Retina (tissue), 1 donor: ENCODE data around the gene SLC12A8.

Experiments used
- DNase-seq: peaks from one replicate; pipeline ENCODE4 v3.0.0-alpha.2; 2016

SLC12A8 gene

DNA sequence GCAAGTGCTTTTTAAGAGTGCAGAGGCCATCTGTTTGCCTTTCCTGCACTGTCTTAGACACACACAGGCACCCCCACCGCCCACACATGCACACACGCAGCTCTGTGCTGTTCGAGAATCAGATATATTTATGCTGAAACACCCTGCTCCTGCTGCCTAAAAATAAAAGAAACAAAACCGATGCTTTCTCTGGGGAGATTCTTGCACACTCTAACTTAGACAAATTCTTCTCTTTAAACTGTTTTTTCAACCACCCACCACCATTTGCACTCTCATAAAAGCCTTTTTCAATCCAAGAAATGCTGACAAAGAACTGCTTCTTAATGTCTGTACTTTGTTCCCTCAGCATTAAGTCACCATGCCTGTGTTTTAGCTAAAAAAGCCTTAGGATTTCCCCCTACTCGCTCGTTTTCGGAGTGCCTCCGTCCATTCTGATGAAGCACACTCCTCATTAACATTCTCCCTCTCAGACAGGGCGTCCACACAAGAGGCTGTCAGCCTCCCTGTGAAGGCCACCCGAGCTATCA lies 26.2 kb downstream of the SLC12A8 start:
- no peak for DNase-seq

DNA sequence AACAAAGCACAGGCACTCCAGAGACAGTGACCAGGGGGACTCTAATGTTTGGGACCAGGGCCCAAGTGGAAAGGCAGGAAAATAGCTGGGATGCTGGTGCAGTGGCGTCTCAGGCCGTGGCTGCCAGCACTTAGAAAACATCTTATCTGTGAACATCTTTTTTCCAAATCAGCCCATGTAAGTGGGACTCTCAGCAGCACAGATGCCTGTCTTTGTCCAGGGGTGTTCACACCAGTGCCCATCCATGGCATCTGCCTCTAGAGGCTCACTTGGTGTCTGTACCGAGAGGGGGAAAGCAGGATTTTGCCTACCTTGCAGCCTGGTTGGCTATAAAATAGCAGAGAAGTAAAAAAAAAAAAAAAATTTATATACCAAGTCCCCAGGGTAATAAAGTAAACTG lies 26.7 kb downstream of the SLC12A8 start:
- DNase-seq = no peak

DNA sequence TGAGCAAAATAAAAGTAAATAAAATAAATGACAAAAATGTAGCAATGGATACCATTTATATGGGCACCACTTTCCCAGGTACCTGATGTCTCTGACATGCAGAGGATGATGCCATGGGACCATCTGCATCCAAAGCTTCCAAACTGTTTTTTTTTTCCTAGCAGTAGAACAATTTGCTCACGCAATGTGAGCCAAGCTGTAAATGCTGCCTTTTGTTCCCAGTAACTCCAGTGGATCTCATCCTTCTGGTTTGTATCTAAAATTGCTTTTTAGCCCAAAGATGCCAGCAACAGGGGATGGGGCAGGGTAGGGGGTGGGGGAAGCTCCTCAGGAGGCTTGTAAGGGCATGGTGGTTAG lies 32.7 kb downstream of the SLC12A8 start:
- no peak for DNase-seq

DNA sequence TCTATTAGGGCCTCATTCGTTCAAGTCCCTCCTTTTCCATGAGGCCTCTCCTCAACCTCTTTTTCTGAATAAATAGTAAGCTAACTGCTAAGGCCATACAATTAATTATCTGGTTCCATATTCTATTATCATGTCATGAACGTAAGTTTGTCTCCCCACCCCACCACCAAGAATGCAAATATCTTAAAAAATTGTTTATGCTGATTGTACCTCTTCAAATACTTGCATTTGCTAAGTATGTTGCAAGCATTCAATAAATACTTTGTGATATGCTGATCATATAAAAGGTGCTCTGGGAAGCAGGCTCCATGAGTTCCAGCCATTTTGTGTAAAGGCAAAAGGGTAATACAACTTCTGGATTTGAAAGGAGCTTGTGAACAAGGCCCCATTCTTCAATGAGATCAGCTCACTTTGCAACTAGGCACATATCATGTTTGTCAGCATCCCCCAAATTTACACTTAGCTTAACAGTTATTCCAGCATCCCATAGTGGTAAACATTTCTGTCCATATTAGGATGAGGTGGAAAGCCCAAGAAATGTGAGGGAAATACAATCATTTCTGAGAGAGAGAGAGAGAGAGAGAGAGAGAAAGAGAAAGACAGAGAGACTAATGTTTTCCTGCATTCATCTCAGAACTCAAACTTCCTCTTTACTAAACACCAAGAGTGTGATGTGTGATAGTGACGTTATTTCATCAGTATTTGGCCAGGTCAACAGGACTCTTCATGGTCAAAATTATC lies 33.2 kb downstream of the SLC12A8 start:
- no peak for DNase-seq

DNA sequence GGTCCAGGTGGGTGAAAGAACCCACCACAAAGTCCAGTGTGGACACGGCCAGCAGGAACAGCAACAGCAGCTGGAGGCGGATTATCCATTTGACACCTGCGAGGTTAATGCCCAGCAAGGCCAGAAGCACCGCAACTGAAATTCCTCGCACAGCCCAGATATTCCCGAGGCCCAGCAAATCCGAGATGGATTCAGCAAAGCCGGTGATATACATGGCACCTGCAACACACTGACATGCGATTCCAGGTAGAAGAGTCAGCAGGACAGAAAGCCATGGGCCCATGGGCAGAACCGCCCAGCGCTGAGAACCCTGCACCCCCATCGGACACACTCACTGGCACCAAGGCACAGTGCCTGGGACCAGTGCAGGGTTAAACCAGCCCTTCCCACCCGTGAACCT lies 34.8 kb downstream of the SLC12A8 start:
- DNase-seq = no peak

DNA sequence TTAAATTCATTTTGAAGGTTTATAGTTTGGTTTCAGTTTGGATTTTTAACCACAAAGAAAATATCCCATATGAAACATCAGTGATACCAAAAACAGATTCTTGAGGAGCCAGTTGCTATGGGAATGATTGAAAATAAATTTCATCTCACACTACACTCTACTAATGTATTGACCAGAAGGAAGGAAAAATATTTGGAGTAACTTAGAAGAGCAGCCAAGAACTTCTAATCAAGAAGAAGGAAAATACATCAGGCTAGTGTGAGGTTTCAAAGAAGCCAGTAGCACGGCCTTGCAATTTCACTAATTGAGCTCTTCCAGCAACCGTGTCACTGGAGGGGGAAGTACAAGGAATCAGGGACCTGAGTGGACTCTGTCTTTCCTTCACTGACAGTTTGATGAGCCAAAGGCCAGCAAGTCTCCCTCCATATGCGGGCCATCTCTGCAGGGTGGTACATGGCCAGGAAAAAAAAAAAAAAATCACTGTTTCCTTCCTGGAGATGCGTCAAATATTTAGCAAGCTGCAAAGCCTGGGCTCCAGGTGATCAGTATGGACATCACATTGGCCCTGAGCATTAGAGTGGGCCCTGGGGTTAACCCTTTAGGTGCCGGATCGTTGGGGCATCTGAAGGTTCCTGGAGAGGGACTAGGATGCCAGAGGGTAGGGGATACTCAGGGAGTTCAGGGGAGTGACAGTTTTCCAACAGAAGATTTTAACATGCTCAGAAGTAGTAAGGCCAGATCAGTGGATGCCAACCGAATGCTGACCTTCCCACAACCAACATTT lies 37.1 kb downstream of the SLC12A8 start:
- no peak for DNase-seq

DNA sequence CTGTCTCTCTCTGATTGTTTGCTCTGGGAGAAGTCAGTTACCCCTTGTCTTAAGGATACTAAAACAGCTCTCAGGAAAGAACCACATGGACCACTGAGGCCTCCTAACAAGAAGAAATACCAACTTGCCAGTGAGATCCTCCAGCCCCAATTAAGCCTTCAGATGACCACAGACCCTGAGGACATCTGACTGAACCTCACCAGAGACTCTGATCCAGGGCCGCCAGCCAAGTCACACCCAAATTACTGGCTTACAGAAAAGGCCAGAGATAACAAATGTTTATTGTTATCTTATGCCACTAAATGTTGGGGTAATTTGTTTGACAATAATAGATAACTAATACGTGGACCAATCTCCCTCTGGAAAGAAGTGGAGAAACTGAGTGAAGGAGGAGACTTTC lies 40.2 kb downstream of the SLC12A8 start:
- DNase-seq = no peak

DNA sequence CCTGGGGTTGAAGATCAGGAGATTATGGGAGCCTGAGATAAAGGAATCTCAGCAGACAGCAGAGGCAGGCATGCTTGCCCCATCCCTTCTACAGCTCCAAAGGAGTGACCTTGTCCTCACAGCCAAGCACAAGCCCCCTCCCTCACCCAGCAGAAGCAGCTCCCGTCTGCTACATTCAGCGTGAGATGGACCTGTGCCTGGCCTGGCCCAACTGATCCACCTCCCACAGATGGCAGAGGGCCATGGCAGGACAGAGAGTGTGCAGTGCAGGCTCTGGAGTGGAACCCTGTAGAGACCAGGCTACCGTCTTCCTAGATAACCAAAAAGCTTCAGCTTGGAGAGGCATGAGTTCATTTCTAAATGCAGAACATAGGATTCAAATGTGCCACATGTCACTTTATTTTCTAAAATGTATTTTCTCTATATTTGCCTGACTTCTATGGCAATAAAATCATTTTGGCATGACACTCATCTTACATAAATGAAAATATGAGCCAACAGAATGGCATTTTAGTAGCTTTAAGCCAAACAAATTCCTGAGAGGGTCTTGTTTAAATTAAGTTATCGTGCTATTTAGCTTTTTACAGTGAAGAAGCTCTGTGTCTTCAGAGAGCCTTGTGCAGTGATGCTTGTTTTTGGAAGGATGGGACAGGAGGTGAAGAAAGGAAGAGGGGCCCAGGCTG lies 43.7 kb downstream of the SLC12A8 start:
- DNase-seq = no peak

DNA sequence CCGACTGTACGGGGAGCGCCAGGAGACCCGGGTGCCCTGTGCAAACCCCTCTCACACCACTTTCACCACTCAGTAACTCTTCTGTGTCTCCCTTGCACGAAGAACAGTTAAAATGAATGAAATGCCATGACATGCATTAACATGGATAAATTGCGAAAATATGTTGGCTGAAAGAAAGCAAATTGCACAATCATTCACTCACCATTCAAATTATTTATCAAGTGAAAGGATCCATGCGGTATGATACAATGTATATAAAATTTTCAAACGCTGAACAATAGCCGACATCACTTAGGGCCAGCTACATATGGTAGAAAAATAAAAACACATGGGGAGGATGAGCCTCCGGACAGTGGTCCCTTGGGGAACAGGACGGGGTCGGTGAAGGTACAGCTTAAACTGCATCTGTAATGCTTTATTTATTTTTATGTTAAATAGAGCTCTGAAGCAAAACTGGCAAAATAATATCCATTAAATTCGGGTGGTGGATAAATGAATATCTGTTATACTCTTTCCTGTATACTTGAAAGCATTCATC lies 45.9 kb downstream of the SLC12A8 start:
- DNase-seq = no peak

DNA sequence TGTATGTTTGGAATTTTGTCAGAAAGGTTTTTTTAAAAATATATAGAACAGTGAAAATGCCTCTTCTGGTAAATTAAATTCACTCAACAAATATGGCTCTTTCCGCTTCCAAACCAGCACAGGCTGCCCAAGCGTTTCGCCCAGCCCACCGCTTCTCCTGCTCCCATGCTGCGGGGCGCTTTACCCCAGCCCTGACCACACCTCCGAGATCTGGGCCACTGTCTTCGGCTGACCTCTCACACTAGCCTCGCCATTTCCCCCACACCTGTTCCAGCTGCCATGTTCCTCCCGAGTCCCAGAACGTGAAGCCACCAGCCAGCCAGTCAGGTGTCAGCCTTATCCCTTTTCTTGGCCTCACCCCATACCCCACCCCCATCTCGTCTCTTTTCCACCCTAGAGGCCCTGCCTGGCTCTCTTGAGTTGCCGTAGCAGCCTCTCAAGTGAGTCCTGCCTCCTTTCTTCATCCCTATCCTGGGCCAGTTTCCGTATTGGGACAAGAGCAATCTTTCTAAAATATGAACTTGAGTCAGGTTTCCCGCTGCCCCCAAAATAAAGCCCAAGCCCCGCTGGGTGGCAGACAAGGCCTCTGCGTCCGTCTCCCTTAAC lies 46.5 kb downstream of the SLC12A8 start:
- no peak for DNase-seq

DNA sequence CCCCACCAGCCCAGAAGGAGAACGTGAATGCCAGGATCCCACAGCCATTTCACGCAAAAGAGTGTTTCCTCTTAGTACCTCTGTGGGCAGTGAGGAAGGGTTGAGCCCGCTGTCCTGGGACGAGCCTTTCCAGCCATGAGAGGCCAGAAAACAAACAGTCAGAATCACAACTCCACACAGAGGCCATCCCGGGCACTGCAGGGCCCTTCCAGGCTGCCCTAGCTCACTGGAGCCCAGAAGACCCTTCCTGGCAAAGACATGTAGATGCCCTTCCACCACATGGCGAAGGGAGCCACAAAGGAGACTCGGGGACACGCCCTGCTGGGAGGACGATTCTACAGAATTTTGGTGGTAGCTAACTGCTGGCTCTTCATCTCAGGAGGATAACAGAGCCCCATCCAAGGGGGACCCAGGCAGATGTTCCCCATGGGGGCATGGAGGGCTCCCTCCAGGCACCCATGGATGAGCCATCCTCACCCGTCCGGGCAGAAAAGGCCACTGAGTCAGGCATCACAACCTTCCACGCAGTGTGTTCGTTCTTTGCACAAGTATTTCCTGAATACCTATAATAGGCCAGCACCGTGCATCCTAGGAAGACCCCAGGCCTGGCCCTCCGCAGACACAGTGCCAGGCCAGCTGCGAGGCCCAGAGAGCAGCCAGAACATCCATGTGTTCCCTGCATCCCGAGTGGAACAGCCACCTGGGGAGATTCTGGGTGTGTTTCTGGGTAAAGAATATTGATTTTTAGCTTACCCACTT lies 47.2 kb downstream of the SLC12A8 start:
- DNase-seq = no peak

DNA sequence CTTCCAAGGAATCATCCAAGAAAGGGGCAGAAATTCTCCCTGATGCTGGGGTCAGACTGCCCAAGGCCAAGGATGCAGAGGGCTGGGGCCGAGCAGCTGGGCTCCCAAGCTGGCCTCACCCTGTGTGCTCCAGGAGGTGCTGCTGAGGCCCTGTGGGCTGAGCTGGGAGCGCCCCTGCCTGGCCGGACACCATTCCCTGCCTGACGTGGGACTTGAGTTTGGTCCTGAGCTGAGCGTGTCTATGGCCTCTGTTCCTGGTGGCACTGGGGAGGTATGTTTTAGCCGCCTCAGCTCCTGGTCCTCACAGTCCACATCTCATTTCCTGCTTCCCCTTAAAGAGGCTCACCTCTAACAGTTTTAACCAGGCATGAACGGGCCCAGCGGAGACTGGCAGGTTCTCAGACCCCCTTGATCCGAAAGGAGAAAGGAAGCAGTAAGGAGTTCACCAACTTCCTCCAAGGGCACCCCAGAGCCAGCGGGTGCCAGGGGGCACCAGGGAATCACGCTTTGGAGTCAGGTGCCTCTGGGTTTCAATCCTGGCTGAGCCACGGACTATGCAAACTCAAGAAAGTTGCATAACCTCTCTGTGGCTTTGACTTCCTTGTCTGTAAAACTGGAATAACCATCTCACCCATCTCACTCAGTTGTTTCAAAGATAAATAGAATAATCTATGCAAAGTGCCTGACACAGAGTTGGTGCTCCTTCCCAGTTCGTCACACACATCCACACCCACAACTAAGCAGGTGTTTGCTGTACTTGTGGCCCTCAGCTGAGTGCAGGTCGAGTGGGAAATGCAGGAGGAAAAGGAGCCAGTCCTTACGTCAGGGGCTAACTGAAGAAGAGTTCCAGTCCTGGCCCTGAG lies 48.6 kb downstream of the SLC12A8 start:
- no peak for DNase-seq

DNA sequence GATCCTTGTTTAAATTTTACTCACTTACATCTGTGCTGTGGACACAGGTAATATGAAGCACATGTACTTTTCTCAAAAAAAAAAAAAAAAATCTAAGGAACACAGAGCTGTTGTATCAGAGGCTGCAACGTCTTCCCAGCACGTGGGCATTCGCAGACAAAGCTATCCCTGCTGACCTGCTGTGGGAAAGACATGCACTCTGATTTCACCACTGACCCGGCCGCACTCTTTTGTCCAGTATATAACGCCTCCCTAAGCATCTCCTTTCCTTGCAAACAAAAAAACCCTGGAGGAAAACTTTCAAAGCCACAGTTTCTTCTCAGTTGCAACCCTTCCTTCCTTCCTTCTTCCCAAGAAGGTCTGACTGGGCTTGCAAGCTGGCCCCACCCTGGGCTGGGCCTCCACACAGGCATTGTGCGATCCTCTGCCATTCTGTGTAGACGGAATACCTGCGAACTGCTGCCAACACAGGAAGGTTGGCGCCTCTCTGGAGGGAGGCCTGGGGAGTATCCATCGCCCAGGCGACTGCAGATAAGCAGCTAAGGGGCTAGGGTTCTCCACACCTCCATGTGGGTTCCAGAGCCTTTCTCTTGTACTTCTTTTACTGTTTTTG lies 50.8 kb downstream of the SLC12A8 start:
- DNase-seq = no peak

DNA sequence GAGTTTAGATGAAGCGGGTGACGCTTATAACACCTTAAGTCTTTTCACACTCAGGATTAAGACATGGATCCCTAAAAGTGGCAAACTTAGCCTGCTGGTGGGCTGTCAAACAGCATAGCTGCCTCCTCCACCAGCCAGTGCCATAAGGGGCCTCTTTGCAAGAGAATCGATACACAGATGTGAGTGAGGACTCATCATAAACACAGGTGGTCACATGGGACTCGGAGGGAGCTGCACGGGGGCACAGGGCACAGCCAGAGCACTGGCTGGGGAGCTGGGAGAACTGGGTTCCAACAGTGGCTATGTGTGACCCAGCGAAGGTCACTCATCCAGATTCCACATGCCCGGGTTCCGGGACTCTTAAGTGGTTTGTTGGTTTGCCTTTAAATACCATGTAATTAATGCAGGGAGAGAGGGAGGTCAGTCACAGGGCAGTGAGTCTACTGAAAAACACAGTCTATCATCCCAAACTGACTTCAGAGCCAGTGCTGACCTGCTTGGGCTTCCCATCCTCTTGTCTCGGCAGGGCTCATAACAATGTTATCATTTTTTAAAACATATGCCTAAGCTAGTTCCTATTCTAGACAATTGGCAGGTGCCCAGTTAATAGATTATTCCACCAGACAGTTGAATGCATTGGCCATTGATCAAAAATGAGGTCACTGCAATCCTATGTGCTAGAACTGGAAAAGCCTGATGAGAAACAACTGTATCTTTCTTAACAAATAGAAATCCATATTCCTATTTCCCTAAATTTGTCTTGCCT lies 51.8 kb downstream of the SLC12A8 start:
- DNase-seq = no peak

DNA sequence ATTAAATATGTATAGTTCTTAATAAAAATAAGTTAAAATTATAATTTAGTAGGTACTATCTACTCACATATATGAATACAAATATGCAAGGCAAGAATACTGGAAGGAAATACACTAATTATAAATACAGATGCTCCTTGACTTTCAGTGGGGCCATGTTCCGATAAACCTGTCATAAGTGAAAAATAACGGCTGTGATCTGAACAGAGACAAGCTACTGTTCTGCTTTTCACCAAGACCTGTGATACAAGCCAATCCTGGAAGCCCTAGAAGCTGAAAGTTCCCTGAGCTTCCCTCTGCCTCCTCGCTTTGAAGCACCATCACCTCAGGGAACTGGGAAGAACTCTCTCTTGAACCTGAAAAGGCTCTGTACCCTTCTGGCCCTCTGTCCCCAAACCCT lies 55.4 kb downstream of the SLC12A8 start:
- DNase-seq = no peak

DNA sequence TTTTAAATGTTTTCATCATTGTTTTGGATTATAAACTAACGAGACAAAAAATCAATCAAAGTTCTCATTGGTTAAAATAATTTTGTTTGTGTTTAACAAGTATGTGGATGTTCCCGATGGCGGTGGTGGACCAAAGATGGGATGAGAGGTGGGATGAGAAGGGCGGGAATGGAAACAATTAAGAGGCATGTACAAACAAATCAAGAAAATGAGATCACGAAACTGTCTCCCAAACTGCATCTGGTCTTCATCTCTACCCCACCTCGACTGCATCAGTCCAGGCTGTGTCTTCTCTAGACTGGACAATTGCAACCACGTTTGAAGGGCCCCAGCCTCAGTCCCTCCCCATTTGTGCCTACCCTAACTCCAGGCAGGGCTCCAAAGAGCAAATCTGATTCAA lies 56.1 kb downstream of the SLC12A8 start:
- DNase-seq = no peak

DNA sequence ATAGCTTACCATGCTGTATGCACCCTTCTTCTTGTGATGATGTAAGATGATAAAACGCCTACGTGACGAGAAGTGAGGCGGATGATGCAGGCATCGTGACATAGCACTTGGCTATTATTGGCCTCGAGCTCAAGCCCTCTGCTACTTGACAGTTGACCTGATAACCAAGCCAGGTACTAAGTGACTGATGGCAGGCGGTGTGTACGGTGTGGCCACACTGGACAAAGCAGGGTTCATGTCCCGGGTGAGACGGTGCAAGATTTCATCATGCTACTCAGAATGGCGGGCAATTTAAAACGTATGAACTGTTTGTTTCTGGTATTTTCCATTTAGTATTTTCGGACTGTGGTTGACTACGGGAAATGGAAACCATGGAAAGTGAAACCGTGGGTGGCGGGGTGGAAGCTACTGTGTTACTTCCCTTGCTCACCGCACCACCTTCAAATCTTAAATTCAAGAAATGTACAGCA lies 57.7 kb downstream of the SLC12A8 start:
- no peak for DNase-seq

DNA sequence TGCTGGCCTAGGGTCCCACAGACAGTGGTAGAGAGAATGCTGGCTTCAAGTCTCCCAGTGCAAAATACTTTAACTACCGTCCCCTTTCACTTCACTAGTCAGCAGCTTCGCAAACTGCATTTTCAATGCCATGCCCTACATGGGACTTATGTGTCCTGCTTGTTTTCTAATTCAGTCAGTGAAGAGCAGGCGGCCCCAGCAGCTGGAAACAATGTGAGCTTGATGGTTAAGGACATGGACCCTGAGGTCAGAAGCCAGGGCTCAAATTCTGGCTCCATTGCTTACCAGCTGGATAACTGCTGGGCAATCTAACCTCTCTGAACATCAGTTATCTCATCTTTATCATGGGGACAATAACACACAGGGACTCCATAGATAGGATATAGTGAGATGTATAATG lies 58.4 kb downstream of the SLC12A8 start:
- DNase-seq = no peak

DNA sequence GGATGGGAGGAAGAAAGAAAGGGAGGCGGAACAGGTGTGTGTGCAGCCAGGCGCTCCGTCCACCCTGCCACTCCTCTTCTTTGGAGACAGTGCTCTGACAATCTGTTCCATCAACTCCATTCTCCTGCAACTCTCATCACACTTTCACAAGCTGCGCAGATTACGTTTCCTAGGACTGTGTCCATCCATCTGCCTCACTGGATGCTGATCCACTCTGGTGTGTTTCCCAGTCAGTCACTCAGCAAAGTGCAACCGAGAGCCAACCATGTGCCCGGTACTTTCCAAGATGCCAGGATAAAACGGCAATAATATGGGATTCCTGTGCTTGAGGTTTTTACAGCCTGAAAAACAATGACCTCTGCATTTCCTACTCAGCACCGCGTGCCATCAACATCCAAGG lies 59.6 kb downstream of the SLC12A8 start:
- no peak for DNase-seq

DNA sequence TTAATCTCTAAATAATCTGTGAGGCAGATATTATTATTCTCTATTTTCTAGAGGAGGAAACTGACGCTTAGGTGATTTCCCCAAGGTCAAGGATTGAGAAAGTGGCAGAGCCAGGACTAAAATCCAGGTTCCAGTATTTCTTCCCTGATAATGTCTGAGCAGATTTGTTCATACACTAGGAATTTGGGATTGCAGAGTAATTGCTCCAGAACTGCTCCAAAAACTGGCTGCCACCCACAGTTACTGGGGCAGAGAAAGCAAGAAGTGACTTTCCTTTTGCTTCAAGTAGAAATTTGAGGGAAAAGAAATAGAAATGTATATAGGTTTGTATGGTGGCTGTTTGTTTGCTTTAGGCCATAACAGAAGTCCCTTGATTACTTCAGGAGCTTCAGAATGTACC lies 60.6 kb downstream of the SLC12A8 start:
- DNase-seq = no peak
